Lower lobe of right lung (tissue), 2 donors: ENCODE data around the gene CCNY. TPM values are rescaled to one million over a fixed set of nuclear protein-coding genes. Genes with fewer than 3 reads are reported as not detected.

ENCODE experiments used
- ATAC-seq, 2 donors: fragments of 200-7000 bp; cut with Tn5 transposase; one replicate each; pipeline ENCODE4 v1.9.1; 2020 to 2022; ENCODE audit warnings: mild to moderate bottlenecking in 2 of 2, moderate library complexity in 2 of 2
- DNase-seq: peaks from one replicate; pipeline ENCODE4 v3.0.0-alpha.2; 2020
- H3K27ac ChIP-seq: fragments of 200-600 bp; one replicate; pipeline ENCODE4 v1.8.0; 2022
- H3K27me3 ChIP-seq: fragments of 200-600 bp; one replicate; pipeline ENCODE4 v1.8.0; 2022; ENCODE audit warnings: low read depth
- H3K36me3 ChIP-seq: fragments of 200-600 bp; one replicate; pipeline ENCODE4 v1.8.0; 2022; ENCODE audit warnings: mild to moderate bottlenecking
- H3K4me1 ChIP-seq: fragments of 200-600 bp; one replicate; pipeline ENCODE4 v1.8.0; 2022
- H3K4me3 ChIP-seq: fragments of 200-600 bp; one replicate; pipeline ENCODE4 v1.8.0; 2022; ENCODE audit warnings: mild to moderate bottlenecking
- H3K9me3 ChIP-seq: fragments of 200-600 bp; one replicate; pipeline ENCODE4 v1.8.0; 2022
- CTCF ChIP-seq: fragments of 200-600 bp; IDR thresholded peaks from one replicate; pipeline ENCODE4 v1.8.0; 2022; ENCODE audit warnings: antibody characterized with exemption, mild to moderate bottlenecking
- intact Hi-C: fragments of 100-400 bp; cut with DNase I; formaldehyde crosslinking; loops from one replicate; pipeline ENCODE4 v1.11.0; 2022
- total RNA-seq: library from RNA; stranded (reverse); fragmentation: NEBNext Ultra II Directional; extraction: Animal tissue kit (Norgen Biotek cat#: 25700); gene quantifications from one replicate; pipeline ENCODE4 v1.2.1, GENCODE V29; 2021
- donor health status: DM: no; HTN: yes; CAD: no; lungs with severe emphysema.

Gene CCNY
- total RNA-seq, 1 donor from 2014 or later: 64.5 TPM

DNA sequence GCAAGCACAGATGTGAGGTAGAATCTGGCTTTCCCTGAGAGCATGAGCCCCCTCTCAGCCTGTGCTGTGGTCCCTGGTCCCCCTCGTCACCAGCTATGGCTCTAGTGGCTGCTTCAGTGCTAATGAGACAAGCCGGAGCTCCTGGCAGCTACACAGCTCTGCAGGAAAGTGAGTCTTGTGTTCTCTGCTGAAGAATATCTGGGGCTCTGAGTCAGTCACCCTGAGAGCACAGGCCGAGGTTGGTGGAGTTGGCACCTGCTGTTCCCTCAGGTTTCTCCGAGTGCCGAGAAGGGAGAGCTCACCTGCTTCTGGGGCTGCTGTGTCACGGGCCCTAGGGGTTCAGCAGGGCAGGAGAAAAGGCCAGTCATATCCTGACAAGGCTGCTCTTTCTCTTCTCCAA lies 231.6 kb downstream of the CCNY start:
- no peak for ATAC-seq
- H3K27me3 ChIP-seq: no peaks in the 10 kb centered on the region
- no peaks in the 10 kb centered on the region for H3K9me3 ChIP-seq
- peaks cover 57% of the 10 kb centered on the region for H3K36me3 ChIP-seq
- no peak for DNase-seq
- no peak for TF ChIP-seq CTCF
- H3K27ac ChIP-seq: no peak overlapping the region
- peaks cover 18% of the 10 kb centered on the region for H3K4me1 ChIP-seq
- no peak overlapping the region for H3K4me3 ChIP-seq
- intact Hi-C loops: no loop called here

DNA sequence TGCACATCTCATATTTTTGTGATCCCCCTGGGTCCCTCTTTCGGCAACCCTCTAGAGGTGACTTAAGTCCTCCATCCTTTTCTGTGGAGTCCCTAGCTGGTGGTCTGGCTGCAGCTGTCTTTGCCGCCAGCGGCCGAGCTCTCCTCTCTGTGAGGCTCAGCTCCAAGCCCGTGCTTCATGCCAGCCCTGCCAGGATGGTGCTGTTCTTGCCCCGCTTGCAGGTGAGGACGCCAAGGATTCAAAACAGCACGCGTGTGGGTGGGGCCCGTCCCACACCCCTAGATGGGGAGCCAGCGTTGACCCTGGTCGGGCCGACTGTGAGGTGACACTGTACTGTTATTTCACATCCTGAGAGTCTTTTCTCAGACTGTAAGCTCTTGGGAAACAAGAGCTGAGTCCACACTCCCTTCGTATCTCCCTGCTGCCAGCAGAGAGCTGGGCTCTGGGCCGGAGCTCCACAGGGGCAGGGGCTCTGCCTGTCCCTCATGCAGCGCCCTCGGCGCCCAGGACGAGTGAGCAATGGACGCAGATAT lies 232.2 kb downstream of the CCNY start:
- intact Hi-C loops: no loop called here
- H3K4me3 ChIP-seq: no peak overlapping the region
- DNase-seq (no peak), ATAC-seq (peak in 1 of 2 donors; percentile 21)
- no peak for TF ChIP-seq CTCF
- H3K4me1 ChIP-seq: peaks cover 17% of the 10 kb centered on the region
- peaks cover 62% of the 10 kb centered on the region for H3K36me3 ChIP-seq
- H3K27ac ChIP-seq: no peak overlapping the region
- no peaks in the 10 kb centered on the region for H3K27me3 ChIP-seq
- no peaks in the 10 kb centered on the region for H3K9me3 ChIP-seq

- no peak overlapping the region for H3K27ac ChIP-seq
- peaks cover 66% of the 10 kb centered on the region for H3K36me3 ChIP-seq
- intact Hi-C loops: no loop called here
Measured at GRCh38 chr10:35569111-35569707, 232.9 kb downstream of the CCNY start.

DNA sequence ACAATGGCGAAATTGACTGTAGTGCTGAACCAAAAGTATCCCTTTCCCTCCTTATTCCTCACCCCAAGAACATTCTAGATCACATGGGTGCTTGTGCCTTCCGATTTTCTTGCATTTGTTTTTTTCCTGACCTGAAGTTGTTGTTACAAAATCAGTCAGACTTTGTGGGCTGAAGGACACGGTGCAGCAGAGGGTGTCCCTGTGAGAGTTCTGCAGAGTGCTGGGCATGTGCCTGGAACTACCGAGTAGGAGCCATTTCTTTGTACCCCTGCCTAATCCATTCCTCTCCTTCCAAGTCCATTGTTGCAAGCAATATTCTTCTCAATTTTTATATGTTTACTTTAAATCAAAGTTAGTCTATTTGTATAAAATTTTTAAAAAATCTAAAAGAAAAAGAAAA lies 233.5 kb downstream of the CCNY start:
- ATAC-seq: no peak
- TF ChIP-seq CTCF: no peak
- Histone ChIP-seq H3K9me3 (no peaks in the 10 kb centered on the region), H3K4me3 (no peak overlapping the region), H3K27ac (no peak overlapping the region), H3K27me3 (no peaks in the 10 kb centered on the region), H3K36me3 (peaks cover 66% of the 10 kb centered on the region), H3K4me1 (peaks cover 4% of the 10 kb centered on the region)
- intact Hi-C loops: no loop called here
- no peak for DNase-seq

More at GRCh38 chr10:35569111-35569707, 232.9 kb downstream of the CCNY start:
- no peaks in the 10 kb centered on the region for H3K27me3 ChIP-seq
- H3K4me3 ChIP-seq: no peak overlapping the region
- TF ChIP-seq CTCF: no peak
- H3K9me3 ChIP-seq: no peaks in the 10 kb centered on the region
- DNase-seq (no peak), ATAC-seq (no peak)
- H3K4me1 ChIP-seq: peaks cover 10% of the 10 kb centered on the region

GRCh38 chr10:35570397-35570796 lies 234.1 kb downstream of the CCNY start:
- intact Hi-C loops: no loop called here
- DNase-seq (no peak), ATAC-seq (no peak)
- no peak overlapping the region for H3K4me3 ChIP-seq
- no peak for TF ChIP-seq CTCF
- H3K36me3 ChIP-seq: peaks cover 66% of the 10 kb centered on the region
- H3K27ac ChIP-seq: no peak overlapping the region
- no peaks in the 10 kb centered on the region for H3K4me1 ChIP-seq
- no peaks in the 10 kb centered on the region for H3K9me3 ChIP-seq
- no peaks in the 10 kb centered on the region for H3K27me3 ChIP-seq
